Measurements from ENCODE around the gene IFNE.

GRCh38 chr9:21454149-21454548, 28.0 kb downstream of the IFNE start:
- TF ChIP-seq POLR2AphosphoS5 (IDR thresholded peaks at IDR 0.05; ENCODE audit: borderline replicate concordance, low read depth, low read length) (no peak), EZH2 (IDR thresholded peaks at IDR 0.05) (no peak), FOXP2 (optimal IDR thresholded peaks at IDR 0.05; ENCODE audit: control extremely low read depth, extremely low read length, insufficient read depth) (no peak)

Data from SK-N-MC (cell line).